Stimulated activated CD8-positive, alpha-beta memory T cell treated with anti-CD3 and anti-CD28 coated beads, Interleukin-12 subunit alpha, Interleukin-12 subunit beta, amount 100 ng/mL, for 24 hours (primary cell): ENCODE measurements around the gene HSF2BP.
"Not testable (repeated sequence)": the region's sequence is repeated elsewhere in the genome, so short reads cannot be mapped to it uniquely, and the experiment has no call there.

Source experiments
- DNase-seq: peaks from one replicate; pipeline ENCODE4 v3.0.0-alpha.2; 2020; ENCODE audit errors: extremely low read depth

The HSF2BP gene

GRCh38 chr21:43597540-43598250 is 61.6 kb downstream of the HSF2BP start:
- no peak for DNase-seq

DNA sequence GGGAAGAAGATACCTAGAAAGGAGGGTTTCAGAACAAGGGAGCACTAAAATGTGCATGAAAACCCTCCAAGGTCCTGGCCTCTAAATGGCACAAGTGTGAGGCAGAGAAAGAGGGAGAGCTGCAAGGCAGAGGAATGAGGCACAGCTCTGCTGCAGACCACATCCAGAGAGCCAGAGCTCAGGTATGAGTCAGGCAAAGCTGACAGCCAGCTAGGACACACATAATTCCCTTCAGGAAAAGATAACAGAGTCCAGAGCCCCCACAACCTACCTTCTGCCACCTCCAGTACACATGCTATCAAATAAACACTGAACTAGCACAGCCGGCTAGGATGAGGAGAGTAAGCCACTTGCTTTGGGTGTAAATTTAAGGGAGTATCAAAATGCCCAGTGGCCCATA is 62.2 kb downstream of the HSF2BP start:
- no peak for DNase-seq

- DNase-seq = no peak
These were observed 62.7 kb downstream of the HSF2BP start for GRCh38 chr21:43596616-43597015.

DNA sequence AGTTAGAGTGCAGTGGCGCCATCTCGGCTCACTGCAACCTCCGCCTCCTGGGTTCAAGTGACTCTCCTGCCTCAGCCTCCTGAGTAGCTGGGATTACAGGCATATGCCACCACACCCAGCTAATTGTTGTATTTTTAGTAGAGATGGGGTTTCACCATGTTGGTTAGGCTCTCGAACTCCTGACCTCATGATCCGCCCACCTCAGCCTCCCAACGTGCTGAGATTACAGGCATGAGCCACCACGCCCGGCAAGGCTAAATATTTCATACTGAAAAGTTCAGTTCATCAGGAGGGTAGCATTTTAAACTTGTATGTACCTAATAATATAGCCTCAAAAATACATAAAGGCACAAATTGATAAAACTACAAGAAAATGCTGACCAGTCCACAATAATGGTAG is 63.5 kb downstream of the HSF2BP start:
- not testable (repeated sequence) for DNase-seq

DNA sequence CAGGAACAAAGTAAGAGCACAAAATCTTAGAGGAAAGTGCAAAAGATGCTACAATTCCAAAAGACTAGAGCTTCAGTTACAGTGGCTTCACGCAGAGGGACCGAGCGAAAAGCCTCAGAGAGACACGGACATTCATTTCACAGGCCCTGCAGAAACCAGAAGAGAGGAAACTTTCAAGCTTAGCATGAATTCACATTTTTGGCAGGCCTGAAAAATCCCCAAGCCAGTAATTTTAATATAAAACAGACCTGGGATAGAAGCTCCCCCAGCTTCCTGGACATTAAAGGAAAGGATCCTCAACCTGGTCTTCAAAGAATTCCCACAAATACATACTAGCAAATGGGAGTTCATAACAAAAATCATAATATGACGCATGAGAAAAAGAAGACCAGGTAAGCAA is 66.2 kb downstream of the HSF2BP start:
- no peak for DNase-seq

DNA sequence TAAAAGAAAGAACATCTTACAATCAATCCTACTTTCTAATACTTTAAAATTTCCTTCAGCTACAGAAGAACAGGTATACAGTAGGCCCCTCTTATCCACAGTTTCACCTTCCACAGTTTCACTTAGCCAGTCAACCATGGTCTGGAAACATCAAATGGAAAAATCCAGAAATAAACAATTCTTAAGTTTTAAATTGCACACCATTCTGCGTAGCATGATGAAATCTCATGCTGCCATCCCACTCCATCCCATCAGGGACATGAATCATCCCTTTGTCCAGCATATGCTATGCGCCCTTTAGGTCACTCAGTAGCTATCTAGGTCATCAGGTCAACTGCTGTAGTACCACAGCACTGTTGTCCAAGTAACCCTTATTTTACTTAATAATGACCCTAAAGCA is 67.7 kb downstream of the HSF2BP start:
- DNase-seq = no peak

DNA sequence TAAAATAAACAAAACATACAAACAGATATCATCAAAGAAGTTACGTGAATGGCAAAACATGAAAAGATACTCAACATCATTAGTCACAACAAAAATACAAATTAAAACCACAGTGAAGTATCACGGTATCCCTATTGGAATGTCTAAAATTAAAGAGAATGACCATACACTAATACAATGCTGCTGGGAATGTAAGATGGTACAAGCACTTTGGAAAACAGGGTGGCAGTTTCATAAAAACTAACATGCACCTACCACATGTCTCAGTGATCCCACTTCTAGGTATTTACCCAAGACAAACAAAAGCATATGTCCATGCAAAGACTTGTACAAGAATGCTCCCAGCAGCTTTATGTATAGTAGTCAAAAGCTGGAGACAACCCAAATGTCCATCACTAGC is 69.1 kb downstream of the HSF2BP start:
- DNase-seq = no peak

DNA sequence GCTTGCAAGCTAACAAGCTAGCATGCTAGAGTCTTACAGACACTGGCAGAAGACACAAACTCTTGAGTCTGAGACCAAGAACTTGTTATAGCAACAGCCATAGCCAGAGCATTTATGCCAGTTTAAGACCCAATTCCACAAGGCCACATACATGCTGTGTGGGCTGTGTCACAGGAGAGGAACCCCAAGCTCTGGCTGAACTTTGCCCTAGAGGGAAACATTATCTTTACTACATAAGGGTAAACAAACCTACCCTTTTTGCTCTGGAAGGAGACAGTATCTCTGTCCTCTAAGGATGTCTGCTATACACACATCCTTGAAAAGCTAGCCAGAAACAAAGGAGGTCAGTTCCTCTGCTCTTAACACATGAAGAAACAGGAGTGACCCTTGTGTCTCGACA is 70.3 kb downstream of the HSF2BP start:
- no peak for DNase-seq

- DNase-seq = no peak
These were observed 73.3 kb downstream of the HSF2BP start for GRCh38 chr21:43585924-43586413.

DNA sequence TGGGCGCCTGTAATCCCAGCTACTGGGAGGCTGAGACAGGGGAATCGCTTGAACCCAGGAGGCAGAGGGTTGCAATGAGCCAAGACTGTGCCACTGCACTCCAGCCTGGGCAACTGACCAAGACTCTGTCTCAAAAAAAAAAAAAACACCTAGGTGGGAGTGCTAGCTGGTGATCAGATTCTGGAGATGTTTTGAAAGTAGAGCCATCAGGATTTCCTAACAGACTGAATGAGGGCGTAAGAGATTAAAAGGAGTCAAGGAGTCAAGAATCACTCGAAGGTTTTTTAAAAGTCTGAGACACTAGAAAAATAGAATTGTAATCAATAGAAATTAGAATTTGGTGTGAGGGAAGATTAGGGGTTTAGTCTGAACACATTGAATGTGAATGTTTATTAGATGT is 73.8 kb downstream of the HSF2BP start:
- no peak for DNase-seq

- no peak for DNase-seq
These were observed 77.8 kb downstream of the HSF2BP start for GRCh38 chr21:43581453-43581852.

- DNase-seq = no peak
These were observed 80.5 kb downstream of the HSF2BP start for GRCh38 chr21:43578677-43579303.

- DNase-seq = no peak
These were observed 83.8 kb downstream of the HSF2BP start for GRCh38 chr21:43575473-43575844.

DNA sequence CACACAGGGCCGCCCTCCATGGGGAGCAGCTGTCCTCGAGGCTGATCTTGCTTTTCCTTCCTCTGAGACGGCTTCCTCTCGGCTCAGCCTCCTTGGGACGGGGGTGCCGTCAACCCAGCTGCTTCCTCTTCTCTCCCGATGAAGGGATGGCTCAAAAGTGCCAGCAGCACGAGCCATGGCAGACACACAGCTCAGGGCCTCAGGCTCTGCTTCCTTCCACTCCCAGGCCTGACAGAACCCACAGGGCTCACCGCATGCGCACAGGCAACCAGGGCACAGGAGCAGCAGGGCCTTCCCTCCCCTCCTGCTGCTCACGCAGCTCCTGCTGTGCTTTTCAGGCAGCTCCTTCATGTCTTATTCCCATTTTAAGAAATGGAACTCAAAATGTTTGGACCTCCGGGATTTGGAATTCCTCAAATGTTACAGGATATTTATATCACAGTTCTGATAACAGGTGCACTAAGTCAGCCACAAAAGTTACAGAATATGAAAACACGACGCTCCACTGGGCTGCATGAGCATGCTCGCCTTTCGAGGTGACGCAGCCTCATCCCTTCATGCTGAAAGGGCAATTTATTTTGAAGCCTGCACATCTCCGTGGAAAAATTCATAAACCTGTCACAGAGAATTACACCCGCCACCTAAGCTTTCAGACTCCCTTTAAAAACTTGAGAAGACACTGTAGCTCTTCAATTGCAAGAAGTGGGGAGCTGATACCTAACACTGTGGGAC is 84.4 kb downstream of the HSF2BP start:
- DNase-seq = no peak

DNA sequence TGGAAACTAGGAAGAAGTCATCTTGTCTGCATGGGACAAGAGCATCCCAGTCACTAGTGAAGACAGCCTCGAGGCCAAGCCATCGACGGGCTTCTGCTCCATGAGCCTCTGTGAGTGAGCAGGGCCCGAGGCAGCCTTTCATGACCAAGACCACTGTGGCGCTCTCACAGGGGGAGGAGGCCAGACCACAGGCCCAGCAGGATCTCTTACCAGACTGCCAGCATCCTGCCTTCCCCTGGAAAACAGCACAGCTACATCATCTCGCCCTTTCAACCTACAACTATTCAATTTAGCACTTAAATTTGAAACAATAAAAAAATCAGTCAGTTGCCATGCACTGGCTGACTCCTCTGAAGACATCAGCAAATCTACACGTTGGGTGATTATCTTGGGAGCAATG is 85.4 kb downstream of the HSF2BP start:
- no peak for DNase-seq

GRCh38 chr21:43572446-43572845 is 86.8 kb downstream of the HSF2BP start:
- no peak for DNase-seq

GRCh38 chr21:43571976-43572375 is 87.3 kb downstream of the HSF2BP start:
- no peak for DNase-seq

GRCh38 chr21:43570195-43570594 is 89.1 kb downstream of the HSF2BP start:
- not testable (repeated sequence) for DNase-seq

DNA sequence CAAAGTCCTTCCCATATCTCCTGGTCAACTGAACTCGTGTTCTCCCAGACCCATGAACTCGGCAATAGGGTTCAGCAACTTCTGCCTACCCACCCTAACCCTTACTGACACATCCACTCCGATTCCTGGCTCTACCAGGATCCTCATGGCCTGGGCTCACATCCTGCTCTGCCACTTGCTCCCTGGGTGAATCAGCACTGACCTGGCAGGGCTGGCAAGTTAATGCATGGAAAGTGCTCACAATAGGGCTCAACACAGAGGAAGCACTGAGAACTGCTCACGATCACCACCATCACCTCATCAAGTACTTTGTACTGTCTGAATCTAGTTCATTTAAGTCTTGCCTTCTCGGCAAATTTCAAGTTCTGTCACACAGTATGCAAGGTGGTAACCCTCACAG is 96.8 kb downstream of the HSF2BP start:
- not testable (repeated sequence) for DNase-seq

- DNase-seq = not testable (repeated sequence)
These were observed 118.7 kb downstream of the HSF2BP start for GRCh38 chr21:43540561-43540960.

DNA sequence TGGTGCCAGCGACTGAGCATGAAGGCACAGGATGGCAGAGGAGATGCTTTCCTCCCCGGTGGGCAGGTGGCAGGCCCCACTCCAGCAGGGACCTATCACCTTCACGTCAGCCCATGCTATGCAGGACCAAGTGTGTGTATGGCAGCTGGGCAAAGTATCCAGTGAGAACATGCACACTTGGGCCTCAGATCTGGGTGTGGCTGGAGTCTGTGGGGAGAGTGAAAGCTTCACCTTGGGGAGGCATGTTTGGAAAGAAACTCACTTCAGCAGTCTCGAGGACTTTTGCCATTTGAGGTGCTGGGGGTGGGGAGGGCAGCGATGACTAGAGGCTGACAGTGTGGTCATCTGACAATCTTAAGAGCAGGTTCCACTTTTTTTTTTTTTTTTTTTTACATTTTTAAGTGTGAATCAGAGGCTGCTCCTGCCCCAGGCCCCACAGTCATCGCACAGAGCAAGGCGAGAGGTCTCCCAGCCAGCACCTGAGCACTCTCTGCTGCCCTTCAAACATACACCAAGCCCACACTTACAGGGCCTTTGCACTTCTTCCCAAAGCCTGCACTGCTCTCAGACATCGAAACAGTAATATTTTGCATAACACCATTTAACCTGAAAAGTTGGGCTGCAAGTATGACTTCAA is 136.7 kb downstream of the HSF2BP start:
- DNase-seq = not testable (repeated sequence)

DNA sequence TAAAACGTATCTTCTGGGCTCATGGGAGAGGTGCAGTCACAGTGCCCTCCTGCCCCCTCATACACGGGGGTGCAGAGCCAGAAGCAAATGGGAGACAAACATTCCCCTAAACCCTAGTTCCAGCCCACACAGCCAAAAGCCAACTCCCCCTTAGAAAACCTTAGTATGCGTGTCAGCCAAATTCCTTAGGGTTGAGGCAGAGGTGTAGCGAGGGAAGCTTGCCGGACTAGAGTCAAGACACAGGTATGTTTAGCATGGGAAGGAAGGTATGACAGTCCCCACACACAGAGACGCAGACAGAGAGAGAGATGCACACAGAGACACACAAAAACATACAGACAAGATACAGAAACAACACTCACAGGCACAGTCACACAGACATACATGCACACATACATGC is 141.6 kb downstream of the HSF2BP start:
- not testable (repeated sequence) for DNase-seq
